GM18526 (cell line): ENCODE data around the gene ULK1.

Source experiments
- POLR2A ChIP-seq: IDR thresholded peaks from 3 replicates; pipeline ENCODE4 v1.6.1; 2011; ENCODE audit not compliant: insufficient read length; ENCODE audit errors: extremely low read depth

Gene ULK1

DNA sequence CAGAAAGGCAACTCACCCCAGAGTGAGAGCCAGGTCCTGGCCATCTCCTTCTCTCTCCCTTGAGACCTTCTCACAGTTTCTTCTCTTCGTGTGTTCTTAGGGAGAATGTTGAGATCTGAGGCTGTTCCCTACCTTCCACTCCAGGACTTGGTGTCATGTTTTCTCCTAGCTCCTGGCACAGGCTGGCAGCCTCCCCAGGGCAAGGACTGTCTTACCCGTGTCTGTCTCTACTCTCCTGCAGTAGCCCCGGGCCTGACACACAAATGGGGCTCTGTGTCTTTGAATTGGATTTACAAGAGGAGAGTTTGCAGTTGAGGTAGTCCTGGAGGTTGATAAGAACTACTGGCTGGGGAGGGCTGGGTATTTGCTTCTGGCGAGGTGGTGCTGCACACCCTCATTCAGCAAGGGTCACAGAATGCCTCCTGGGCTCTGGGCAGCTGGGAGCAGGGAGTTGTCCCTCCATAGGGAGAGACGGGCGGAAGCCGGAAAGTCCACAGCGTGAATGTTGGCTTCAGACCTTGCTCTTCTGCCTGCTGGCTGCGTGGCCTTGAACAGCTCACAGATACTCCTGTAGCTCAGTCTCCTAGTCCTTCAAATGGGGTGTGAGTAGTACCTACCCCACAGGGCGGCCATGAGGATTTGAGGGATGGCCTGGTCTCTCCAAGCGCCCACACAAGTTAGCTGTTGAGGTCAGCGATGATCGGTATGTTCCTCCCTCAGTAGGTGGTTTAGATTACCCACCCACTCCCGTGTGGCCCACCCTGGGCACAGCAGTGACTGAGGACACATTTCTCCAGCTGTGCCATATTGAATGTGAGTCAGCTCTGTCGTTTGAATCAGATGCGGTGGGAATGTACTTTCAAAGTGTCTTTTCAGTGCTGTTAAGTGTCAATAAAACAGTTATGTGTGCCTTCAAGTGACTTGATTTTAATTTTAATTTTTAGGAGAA lies 65.5 kb downstream of the ULK1 start:
- TF ChIP-seq POLR2A, result no peak

DNA sequence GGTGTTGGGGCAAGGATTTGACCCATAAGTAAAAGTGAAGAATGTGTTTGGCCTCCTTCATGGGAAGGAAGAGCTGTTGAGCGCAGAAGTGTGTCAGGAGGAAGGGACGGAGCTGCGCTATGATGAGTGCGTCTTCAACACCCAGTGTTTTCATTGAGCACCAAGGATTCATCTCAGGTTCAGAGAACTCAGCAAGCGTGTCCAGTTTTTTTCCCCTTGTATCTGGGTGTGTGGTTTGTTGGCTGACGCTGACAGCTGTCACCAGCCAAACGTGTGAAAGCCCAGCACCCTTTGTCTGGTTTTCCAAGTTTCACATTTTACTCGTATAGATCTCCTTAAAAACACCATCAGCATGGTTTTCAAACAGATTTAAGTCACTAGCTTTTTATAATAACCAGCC lies 67.6 kb downstream of the ULK1 start:
- no peak for TF ChIP-seq POLR2A

DNA sequence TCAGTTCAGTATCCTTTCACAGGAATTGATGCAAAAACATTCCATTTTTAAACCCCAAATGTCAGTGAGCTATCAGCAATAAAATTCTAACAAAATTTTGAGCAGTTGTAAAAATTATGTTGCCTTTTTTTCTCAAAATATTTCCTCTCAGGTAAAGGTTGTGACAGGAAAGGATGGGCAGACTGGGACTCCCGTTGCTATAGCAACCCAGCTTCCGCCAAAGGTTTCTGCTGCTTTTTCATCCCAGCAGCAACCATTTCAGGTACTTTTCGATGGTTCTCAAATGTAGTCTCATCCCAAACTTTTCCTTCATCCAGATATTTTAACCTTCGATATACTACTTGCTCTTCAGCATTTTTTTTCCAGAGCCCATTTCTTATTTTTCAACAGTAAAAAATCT lies 69.0 kb downstream of the ULK1 start:
- TF ChIP-seq POLR2A, result no peak

DNA sequence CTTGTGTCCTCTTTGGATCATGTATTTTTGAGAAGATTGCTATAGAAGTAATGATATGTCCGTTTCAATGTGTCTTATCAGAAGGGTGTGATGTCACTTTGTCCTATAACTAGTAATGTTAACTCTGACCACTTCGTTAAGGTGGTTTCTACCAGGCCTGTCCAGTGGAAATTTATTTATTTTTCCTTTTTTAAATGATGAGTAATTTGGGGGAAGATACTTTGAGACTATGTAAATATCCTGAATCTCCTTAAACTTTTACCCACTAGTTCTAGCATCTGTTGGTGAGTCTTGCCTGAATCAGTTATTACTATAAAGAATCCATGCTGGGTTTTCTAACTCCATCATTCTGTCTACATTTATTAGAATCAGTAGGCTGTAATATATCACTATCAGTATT lies 70.7 kb downstream of the ULK1 start:
- TF ChIP-seq POLR2A, result no peak

DNA sequence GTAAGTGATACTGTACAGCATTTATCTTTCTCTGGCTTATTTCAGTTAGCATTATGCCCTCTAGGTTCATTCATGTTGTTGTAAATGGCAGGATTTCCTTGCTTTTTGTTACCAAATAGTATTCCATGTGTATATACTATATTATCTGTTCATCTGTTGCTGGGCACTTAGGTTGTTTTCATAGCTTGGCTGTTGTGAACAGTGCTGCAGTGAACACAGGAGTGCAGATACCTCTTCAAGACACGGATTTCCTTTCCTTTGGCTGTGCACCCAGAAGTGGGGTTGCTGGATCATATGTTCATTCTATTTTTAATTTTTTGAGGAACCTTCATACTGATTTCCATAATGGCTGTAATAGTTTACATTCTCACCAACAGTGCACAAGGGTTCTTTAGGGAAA lies 76.8 kb downstream of the ULK1 start:
- no peak for TF ChIP-seq POLR2A
